Vagina (tissue), 2 donors: ENCODE results near the gene FBL.

Source experiments
- CTCF ChIP-seq, 3 experiments: fragments of 450-650 bp in 2 of 3; fragments of 200-600 bp in 1 of 3; sonication (generic) in 1 of 3; IDR thresholded peaks; one replicate each; pipeline ENCODE4 v1.5.1; 2017 to 2019; ENCODE audit warnings: antibody characterized with exemption in 3 of 3, mild to moderate bottlenecking in 2 of 3, moderate library complexity in 2 of 3
- POLR2A ChIP-seq, 2 donors: fragments of 450-650 bp; IDR thresholded peaks; one replicate each; pipeline ENCODE4 v1.6.1; 2017; ENCODE audit warnings: antibody characterized with exemption in 2 of 2, mild to moderate bottlenecking in 2 of 2, moderate library complexity in 2 of 2
- POLR2AphosphoS5 ChIP-seq, 2 donors: sonication (generic); formaldehyde crosslinking; IDR thresholded peaks; one replicate each; pipeline ENCODE4 v1.9.0; 2017; ENCODE audit warnings: antibody characterized with exemption in 2 of 2, mild to moderate bottlenecking in 2 of 2, low read depth in 1 of 2; ENCODE audit not compliant: insufficient read depth in 1 of 2

DNA sequence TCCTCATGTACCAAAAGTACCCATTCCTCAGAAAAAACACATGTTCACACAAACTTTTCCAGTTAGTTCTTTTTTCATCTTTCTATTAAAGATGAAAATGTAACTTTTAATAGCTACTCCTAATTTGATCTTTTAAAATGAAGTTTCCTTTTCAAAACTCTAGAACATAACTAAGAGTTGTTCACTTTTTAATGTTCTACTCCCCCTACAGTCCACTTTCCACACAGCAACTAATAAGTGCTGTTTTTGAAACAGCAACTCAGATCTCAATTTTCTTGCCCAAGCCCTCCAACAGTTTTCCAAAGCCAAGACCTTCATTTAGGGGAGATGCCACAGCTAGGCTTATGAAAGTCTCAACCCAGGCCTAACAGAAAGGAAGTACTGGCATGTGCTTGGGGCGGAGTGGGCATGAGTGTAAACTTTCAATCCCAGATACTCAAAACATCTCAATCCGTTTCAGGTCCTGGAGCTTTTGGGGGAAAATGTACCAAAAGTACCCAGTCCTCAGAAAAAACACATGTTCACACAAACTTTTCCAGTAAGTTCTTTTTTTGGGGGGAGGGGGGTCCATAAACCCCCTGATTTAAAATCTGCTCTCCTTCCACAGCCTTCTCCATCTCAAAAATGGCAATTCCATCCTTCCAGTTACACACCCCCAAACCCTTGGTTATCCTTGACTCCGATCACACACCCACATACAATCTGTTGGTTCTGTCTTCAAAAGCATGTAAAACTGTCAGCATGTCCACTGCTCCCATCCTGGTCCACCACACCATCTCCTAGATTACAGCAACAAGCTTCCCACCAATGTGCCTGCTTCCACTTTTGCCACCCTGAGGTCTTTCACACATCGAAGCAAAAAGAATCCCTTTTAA lies 2.0 kb downstream of the FBL start:
- TF ChIP-seq CTCF (IDR thresholded peaks at IDR 0.05) = peak in 2 of 3 experiments; percentile 29 to 41
- no peak for TF ChIP-seq POLR2AphosphoS5 (IDR thresholded peaks at IDR 0.05; ENCODE audit: insufficient read depth in 1 of 2, low read depth in 1 of 2)
- no peak for TF ChIP-seq POLR2A (IDR thresholded peaks at IDR 0.05)
